Gastrocnemius medialis (tissue), 4 donors: Measurements from ENCODE around the gene PLD3. TPM values are rescaled to one million over a fixed set of nuclear protein-coding genes. Genes with fewer than 3 reads are reported as not detected.

Experiments used
- ATAC-seq, 2 donors: fragments of 150-250 bp; one replicate each; pipeline ENCODE4 v1.9.1; 2016
- DNase-seq, 2 donors: peaks; one replicate each; pipeline ENCODE4 v3.0.0-alpha.2; 2019
- H3K27ac ChIP-seq, 4 donors: fragments of 200-600 bp; sonication (generic); 1 replicate in 1 of 4; 2 replicates in 3 of 4; pipeline ENCODE4 v1.5.1; 2016 to 2018; ENCODE audit warnings: mild to moderate bottlenecking in 2 of 4, moderate library complexity in 1 of 4
- H3K27me3 ChIP-seq, 3 donors: fragments of 200-600 bp; sonication (generic) in 2 of 3; 1 replicate in 1 of 3; 2 replicates in 2 of 3; pipeline versions ENCODE4 v1.5.1 to v1.6.0; 2016 to 2019; ENCODE audit warnings: mild to moderate bottlenecking in 1 of 3, moderate library complexity in 1 of 3
- H3K36me3 ChIP-seq, 2 donors: fragments of 200-600 bp; sonication (generic) in 1 of 2; one replicate each; pipeline ENCODE4 v1.5.1; 2017 to 2018
- H3K4me1 ChIP-seq, 2 donors: fragments of 200-600 bp; sonication (generic) in 1 of 2; one replicate each; pipeline ENCODE4 v1.5.1; 2016 to 2017; ENCODE audit warnings: mild to moderate bottlenecking in 2 of 2
- H3K4me3 ChIP-seq, 4 donors: fragments of 200-600 bp; sonication (generic) in 3 of 4; 1 replicate in 1 of 4; 2 replicates in 3 of 4; pipeline ENCODE4 v1.5.1; 2016 to 2019; ENCODE audit warnings: mild to moderate bottlenecking in 2 of 4
- H3K9me3 ChIP-seq, 3 donors: fragments of 200-600 bp; sonication (generic) in 2 of 3; 1 replicate in 1 of 3; 2 replicates in 2 of 3; pipeline ENCODE4 v1.5.1; 2016 to 2019
- POLR2A ChIP-seq, 2 donors: fragments of 450-650 bp; IDR thresholded peaks; one replicate each; pipeline ENCODE4 v1.6.1; 2017; ENCODE audit warnings: antibody characterized with exemption in 2 of 2, mild to moderate bottlenecking in 2 of 2, moderate library complexity in 2 of 2
- in situ Hi-C, 4 donors: fragments of 200-750 bp; cut with MboI; loops; one replicate each; pipeline versions ENCODE4 v1.15.0 to v1.8.0; 2017; ENCODE audit warnings: low sequenced_read_pairs in 4 of 4
- intact Hi-C: fragments of 100-400 bp; cut with DNase I; formaldehyde crosslinking; loops from one replicate; pipeline ENCODE4 v1.15.1; 2023; ENCODE audit warnings: low total_unique reads
- total RNA-seq, 4 donors: library from RNA; depleted of rRNA; stranded (reverse); fragments of >200 nt; gene quantifications; one replicate each; pipeline versions ENCODE4 v1.1.0 to v1.2.3, GENCODE V29; 2016
- TF ChIP-seq, protein P1 (sequence below), 5 experiments: fragments of 450-650 bp in 3 of 5; fragments of 200-600 bp in 2 of 5; sonication (generic) in 2 of 5; IDR thresholded peaks in 4 of 5; conservative IDR thresholded peaks in 1 of 5; 1 replicate in 4 of 5; 2 replicates in 1 of 5; pipeline ENCODE4 v1.5.1; 2016 to 2019; ENCODE audit warnings: antibody characterized with exemption in 5 of 5, mild to moderate bottlenecking in 3 of 5, moderate library complexity in 3 of 5

The PLD3 gene
- total RNA-seq, 4 donors from 2014 or later = 136 to 198 (median 190) TPM

DNA sequence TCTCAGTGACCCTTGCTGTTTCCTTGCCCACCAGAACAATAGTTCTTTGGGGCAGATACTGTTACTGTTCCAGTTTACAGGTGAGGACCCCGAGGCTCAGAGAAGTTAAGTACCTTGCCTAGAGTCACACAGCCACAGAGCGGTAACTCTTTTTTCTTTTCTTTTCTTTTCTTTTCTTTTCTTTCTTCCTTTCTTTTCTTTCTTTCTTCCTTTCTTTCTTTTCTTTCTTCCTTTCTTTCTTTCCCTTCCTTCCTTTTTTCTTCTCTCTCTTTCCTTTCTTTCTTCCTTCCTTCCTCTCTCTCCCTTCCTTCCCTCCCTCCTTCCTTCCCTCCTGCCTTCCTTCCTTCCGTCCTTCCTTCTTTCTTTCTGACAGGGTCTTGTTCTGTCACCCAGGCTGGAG, 69.5 kb downstream of the PLD3 start:
- intact Hi-C loops = no loop called here
- DNase-seq (no peak), ATAC-seq (no peak)
- Histone ChIP-seq H3K4me3 (no peak overlapping the region), H3K4me1 (peaks cover 28 to 38% of the 10 kb centered on the region in 2 donors), H3K9me3 (no peaks in the 10 kb centered on the region), H3K27ac (peak overlapping the region; percentile 75 to 100 (median 94)), H3K36me3 (peaks cover 0 to 9% of the 10 kb centered on the region in 2 donors), H3K27me3 (no peaks in the 10 kb centered on the region)
- in situ Hi-C loops = loop anchor here in 1 of 4 donors (10.0 kb wide), 1 partner anchor 47 kb away; the partner anchor contains the start of genes BLVRB and SPTBN4
- TF ChIP-seq, protein P1, sequence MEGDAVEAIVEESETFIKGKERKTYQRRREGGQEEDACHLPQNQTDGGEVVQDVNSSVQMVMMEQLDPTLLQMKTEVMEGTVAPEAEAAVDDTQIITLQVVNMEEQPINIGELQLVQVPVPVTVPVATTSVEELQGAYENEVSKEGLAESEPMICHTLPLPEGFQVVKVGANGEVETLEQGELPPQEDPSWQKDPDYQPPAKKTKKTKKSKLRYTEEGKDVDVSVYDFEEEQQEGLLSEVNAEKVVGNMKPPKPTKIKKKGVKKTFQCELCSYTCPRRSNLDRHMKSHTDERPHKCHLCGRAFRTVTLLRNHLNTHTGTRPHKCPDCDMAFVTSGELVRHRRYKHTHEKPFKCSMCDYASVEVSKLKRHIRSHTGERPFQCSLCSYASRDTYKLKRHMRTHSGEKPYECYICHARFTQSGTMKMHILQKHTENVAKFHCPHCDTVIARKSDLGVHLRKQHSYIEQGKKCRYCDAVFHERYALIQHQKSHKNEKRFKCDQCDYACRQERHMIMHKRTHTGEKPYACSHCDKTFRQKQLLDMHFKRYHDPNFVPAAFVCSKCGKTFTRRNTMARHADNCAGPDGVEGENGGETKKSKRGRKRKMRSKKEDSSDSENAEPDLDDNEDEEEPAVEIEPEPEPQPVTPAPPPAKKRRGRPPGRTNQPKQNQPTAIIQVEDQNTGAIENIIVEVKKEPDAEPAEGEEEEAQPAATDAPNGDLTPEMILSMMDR (IDR thresholded peaks at IDR 0.05 in 4 of 5, conservative IDR thresholded peaks at IDR 0.05 in 1 of 5) = no peak
- no peak for TF ChIP-seq POLR2A (IDR thresholded peaks at IDR 0.05)

GRCh38 chr19:40419066-40419612, 70.6 kb downstream of the PLD3 start:
- TF ChIP-seq, protein P1 (IDR thresholded peaks at IDR 0.05 in 4 of 5, conservative IDR thresholded peaks at IDR 0.05 in 1 of 5) = no peak
- TF ChIP-seq POLR2A (IDR thresholded peaks at IDR 0.05) = no peak
- ATAC-seq = no peak
- Histone ChIP-seq H3K27ac (peak overlapping the region; percentile 98 to 100 (median 99)), H3K4me3 (no peak overlapping the region), H3K4me1 (peaks cover 39 to 44% of the 10 kb centered on the region in 2 donors), H3K27me3 (no peaks in the 10 kb centered on the region), H3K9me3 (no peaks in the 10 kb centered on the region), H3K36me3 (peaks cover 0 to 13% of the 10 kb centered on the region in 2 donors)
- in situ Hi-C loops = loop anchor here in 1 of 4 donors (10.0 kb wide), 1 partner anchor 46 kb away; the partner anchor contains the start of genes BLVRB and SPTBN4
- DNase-seq = no peak
- intact Hi-C loops = no loop called here

- Histone ChIP-seq H3K27ac (peak overlapping the region; percentile 98 to 100 (median 99)), H3K4me3 (no peak overlapping the region), H3K36me3 (peaks cover 0 to 13% of the 10 kb centered on the region in 2 donors), H3K4me1 (peaks cover 45 to 47% of the 10 kb centered on the region in 2 donors), H3K27me3 (no peaks in the 10 kb centered on the region), H3K9me3 (no peaks in the 10 kb centered on the region)
- intact Hi-C loops = loop anchor here (5.0 to 10.0 kb wide), 3 partner anchors 72 to 1015 kb away; partner anchors contain the start of genes C19orf47, COQ8B, ITPKC and PLD3
- TF ChIP-seq POLR2A (IDR thresholded peaks at IDR 0.05) = no peak
- TF ChIP-seq, protein P1 (IDR thresholded peaks at IDR 0.05 in 4 of 5, conservative IDR thresholded peaks at IDR 0.05 in 1 of 5) = no peak
- in situ Hi-C loops = loop anchor here in 1 of 4 donors (10.0 kb wide), 1 partner anchor 45 kb away; the partner anchor contains the start of genes BLVRB and SPTBN4
- no peak for ATAC-seq
- no peak for DNase-seq
These were observed 71.3 kb downstream of the PLD3 start for GRCh38 chr19:40419780-40420179.

- in situ Hi-C loops = no loop called here
- Histone ChIP-seq H3K27me3 (no peaks in the 10 kb centered on the region), H3K4me3 (peak overlapping the region; percentile 81 to 93 (median 88)), H3K27ac (peak overlapping the region; percentile 98 to 100 (median 99)), H3K9me3 (no peaks in the 10 kb centered on the region), H3K4me1 (peaks cover 45% of the 10 kb centered on the region in 2 donors), H3K36me3 (peaks cover 0 to 13% of the 10 kb centered on the region in 2 donors)
- TF ChIP-seq POLR2A (IDR thresholded peaks at IDR 0.05) = no peak
- TF ChIP-seq, protein P1 (IDR thresholded peaks at IDR 0.05 in 4 of 5, conservative IDR thresholded peaks at IDR 0.05 in 1 of 5) = no peak
- DNase-seq = no peak
- intact Hi-C loops = loop anchor here (5.0 to 10.0 kb wide), 3 partner anchors 73 to 1016 kb away; partner anchors contain the start of genes C19orf47, COQ8B, ITPKC and PLD3
- ATAC-seq = no peak
These were observed 71.9 kb downstream of the PLD3 start for GRCh38 chr19:40420451-40420765.
